Karpas-422 (cell line): ENCODE measurements around the gene TUBB4B. TPM values are rescaled to one million over a fixed set of nuclear protein-coding genes. Genes with fewer than 3 reads are reported as not detected.
A peak's percentile ranks its signal among the peaks of the same experiment; 100 is the strongest.

ENCODE experiments used
- DNase-seq: peaks from one replicate; pipeline ENCODE4 v3.0.0-alpha.2; 2015
- H2AFZ ChIP-seq: fragments of 200-600 bp; sonication (generic); 2 replicates; pipeline ENCODE4 v1.6.1; 2014; ENCODE audit warnings: antibody characterized with exemption, low read length, mixed read lengths
- H3K27ac ChIP-seq: fragments of 200-600 bp; sonication (generic); 2 replicates; pipeline ENCODE4 v1.5.1; 2014; ENCODE audit warnings: mild to moderate bottlenecking, low read length, moderate library complexity
- H3K27me3 ChIP-seq: fragments of 200-600 bp; sonication (generic); 2 replicates; pipeline ENCODE4 v1.6.1; 2014; ENCODE audit warnings: low read length, mixed read lengths
- H3K36me3 ChIP-seq: fragments of 200-600 bp; sonication (generic); 2 replicates; pipeline ENCODE4 v1.6.1; 2014; ENCODE audit warnings: low read length, mixed read lengths; ENCODE audit not compliant: insufficient read depth
- H3K4me1 ChIP-seq: fragments of 200-600 bp; sonication (generic); 2 replicates; pipeline ENCODE4 v1.6.1; 2014; ENCODE audit warnings: mild to moderate bottlenecking, low read length, mixed read lengths
- H3K4me2 ChIP-seq: fragments of 200-600 bp; sonication (generic); 2 replicates; pipeline ENCODE4 v1.6.1; 2014; ENCODE audit warnings: low read length, low read depth, mild to moderate bottlenecking; ENCODE audit not compliant: poor library complexity, severe bottlenecking
- H3K4me3 ChIP-seq: fragments of 200-600 bp; sonication (generic); 2 replicates; pipeline ENCODE4 v1.5.1; 2014; ENCODE audit warnings: mild to moderate bottlenecking, antibody characterized with exemption, low read length, mixed read lengths
- H3K79me2 ChIP-seq: fragments of 200-600 bp; sonication (generic); 2 replicates; pipeline ENCODE4 v1.6.1; 2014; ENCODE audit warnings: mild to moderate bottlenecking, low read length, mixed read lengths
- H3K9ac ChIP-seq: fragments of 200-600 bp; sonication (generic); 2 replicates; pipeline ENCODE4 v1.6.0; 2014; ENCODE audit warnings: low read length
- H3K9me2 ChIP-seq: fragments of 200-600 bp; sonication (generic), shearing (Covaris generic); replicated peaks from 2 replicates; pipeline ENCODE4 v1.6.0; 2014; ENCODE audit warnings: mild to moderate bottlenecking, low read length, moderate library complexity; ENCODE audit not compliant: insufficient read depth
- H3K9me3 ChIP-seq: fragments of 300-700, 200-600 bp; sonication (generic); 2 replicates; pipeline ENCODE4 v1.6.1; 2014; ENCODE audit warnings: low read length, mixed read lengths
- H4K20me1 ChIP-seq: fragments of 200-600 bp; sonication (generic); 2 replicates; pipeline ENCODE4 v1.6.1; 2014; ENCODE audit warnings: mild to moderate bottlenecking, antibody characterized with exemption, low read length, low read depth; ENCODE audit not compliant: insufficient read depth
- total RNA-seq: library from RNA; depleted of rRNA; stranded (reverse); fragments of >200 nt; shearing (Covaris generic); gene quantifications from 2 replicates; pipeline ENCODE4 v1.2.3, GENCODE V29; 2014; ENCODE audit warnings: low replicate concordance

The TUBB4B gene
- total RNA-seq, 1 experiment from 2014 or later: 97.1 TPM

- peak overlapping the region; percentile 51 for H3K9ac ChIP-seq
- H3K9me2 ChIP-seq: no peaks in the 10 kb centered on the region
- 0 out of 2 replicates have a peak, but pooled peaks cover 2% of the 10 kb centered on the region for H3K79me2 ChIP-seq
- peak overlapping the region; percentile 94 for H3K27ac ChIP-seq
- H2AFZ ChIP-seq: no peak overlapping the region
- H3K4me3 ChIP-seq: no peak overlapping the region
- peak overlapping the region; percentile 48 for H3K4me2 ChIP-seq
- H3K36me3 ChIP-seq: peaks cover 6% of the 10 kb centered on the region; the same call in 1 of the 2 replicates
- DNase-seq: peak; percentile 44
- peaks cover 67% of the 10 kb centered on the region for H3K4me1 ChIP-seq
- no peaks in the 10 kb centered on the region for H3K27me3 ChIP-seq
- no peaks in the 10 kb centered on the region for H4K20me1 ChIP-seq
- no peaks in the 10 kb centered on the region for H3K9me3 ChIP-seq
Observed at GRCh38 chr9:137273611-137274320, 32.7 kb downstream of the TUBB4B start.

- H3K4me1 ChIP-seq: peaks cover 54% of the 10 kb centered on the region
- H3K79me2 ChIP-seq: no peaks in the 10 kb centered on the region
- DNase-seq: no peak
- H3K4me3 ChIP-seq: no peak overlapping the region; the same call in 1 of the 2 replicates
- no peaks in the 10 kb centered on the region for H3K9me3 ChIP-seq
- H3K27me3 ChIP-seq: no peaks in the 10 kb centered on the region
- H3K9ac ChIP-seq: peak overlapping the region; percentile 90
- H3K27ac ChIP-seq: peak overlapping the region; percentile 94
- H3K4me2 ChIP-seq: peak overlapping the region; percentile 84
- H3K36me3 ChIP-seq: peaks cover 2% of the 10 kb centered on the region; the same call in 1 of the 2 replicates
- H4K20me1 ChIP-seq: peaks cover 3% of the 10 kb centered on the region; the same call in 1 of the 2 replicates
- no peaks in the 10 kb centered on the region for H3K9me2 ChIP-seq
- H2AFZ ChIP-seq: no peak overlapping the region
Observed at GRCh38 chr9:137275203-137275587, 34.1 kb downstream of the TUBB4B start.

- Histone ChIP-seq H3K9me2 (no peaks in the 10 kb centered on the region), H2AFZ (no peak overlapping the region), H3K27me3 (no peaks in the 10 kb centered on the region), H3K9ac (peak overlapping the region; percentile 90), H3K9me3 (no peaks in the 10 kb centered on the region), H4K20me1 (peaks cover 3% of the 10 kb centered on the region; the same call in 1 of the 2 replicates), H3K4me3 (peak overlapping the region; percentile 77; the same call in 1 of the 2 replicates), H3K4me2 (peak overlapping the region; percentile 84), H3K79me2 (no peaks in the 10 kb centered on the region), H3K27ac (peak overlapping the region; percentile 94), H3K4me1 (peaks cover 59% of the 10 kb centered on the region), H3K36me3 (peaks cover 2% of the 10 kb centered on the region; the same call in 1 of the 2 replicates)
- peak; percentile 42 for DNase-seq
Observed at GRCh38 chr9:137275588-137276472, 34.7 kb downstream of the TUBB4B start.

GRCh38 chr9:137276473-137277328, 35.6 kb downstream of the TUBB4B start:
- peak; percentile 87 for DNase-seq
- Histone ChIP-seq H2AFZ (no peak overlapping the region), H3K4me1 (peaks cover 59% of the 10 kb centered on the region), H3K4me2 (peak overlapping the region; percentile 84), H3K27me3 (no peaks in the 10 kb centered on the region), H3K36me3 (peaks cover 2% of the 10 kb centered on the region; the same call in 1 of the 2 replicates), H4K20me1 (peaks cover 3% of the 10 kb centered on the region; the same call in 1 of the 2 replicates), H3K9ac (peak overlapping the region; percentile 90), H3K27ac (peak overlapping the region; percentile 94), H3K79me2 (no peaks in the 10 kb centered on the region), H3K9me3 (no peaks in the 10 kb centered on the region), H3K4me3 (peak overlapping the region; percentile 77), H3K9me2 (no peaks in the 10 kb centered on the region)

GRCh38 chr9:137277329-137278041, 36.4 kb downstream of the TUBB4B start, which contains the start of gene TOR4A:
TSS of gene TOR4A (plus strand) at chr9:137277726. CDS start at chr9:137278690, 964 bp downstream.
- Histone ChIP-seq H3K4me3 (peak within 1 kb of the TSS; percentile 77), H3K4me1 (peaks cover 59% of the 10 kb centered on the region), H3K9me2 (no peaks in the 10 kb centered on the region), H3K27ac (peak within 1 kb of the TSS; percentile 94), H3K36me3 (peaks cover 2% of the 10 kb centered on the region; the same call in 1 of the 2 replicates), H2AFZ (no peak within 1 kb of the TSS), H3K79me2 (no peaks in the 10 kb centered on the region), H3K9ac (peak within 1 kb of the TSS; percentile 90), H3K27me3 (no peaks in the 10 kb centered on the region), H4K20me1 (peaks cover 3% of the 10 kb centered on the region; the same call in 1 of the 2 replicates), H3K9me3 (no peaks in the 10 kb centered on the region), H3K4me2 (peak within 1 kb of the TSS; percentile 84)
- peak; percentile 91 for DNase-seq

- DNase-seq: peak; percentile 78
- Histone ChIP-seq H3K9me2 (no peaks in the 10 kb centered on the region), H3K9ac (peak overlapping the region; percentile 90), H3K4me3 (peak overlapping the region; percentile 77), H3K4me1 (peaks cover 59% of the 10 kb centered on the region), H3K36me3 (peaks cover 4% of the 10 kb centered on the region; the same call in 1 of the 2 replicates), H3K27me3 (no peaks in the 10 kb centered on the region), H3K4me2 (peak overlapping the region; percentile 84), H4K20me1 (peaks cover 3% of the 10 kb centered on the region; the same call in 1 of the 2 replicates), H3K27ac (peak overlapping the region; percentile 94), H2AFZ (no peak overlapping the region), H3K79me2 (no peaks in the 10 kb centered on the region), H3K9me3 (no peaks in the 10 kb centered on the region)
Observed at GRCh38 chr9:137278061-137278701, 37.1 kb downstream of the TUBB4B start.
